Measurements from ENCODE around the gene TMC1. TPM values are rescaled to one million over a fixed set of nuclear protein-coding genes. Genes with fewer than 3 reads are reported as not detected.

TMC1 gene
- total and polyA plus RNA-seq, 2 of the 8 experiments (the other 6 are each of a cell fraction or from before 2014, with no cell fraction given): 0.95 to 0.98 TPM

- TF ChIP-seq EP300 (IDR thresholded peaks at IDR 0.05; ENCODE audit: borderline replicate concordance in 1 of 2, low read depth in 2 of 2, low read length in 2 of 2): peak in 1 of 2 experiments; percentile 7; a peak in 1 of 3 replicates
- TF ChIP-seq SP2 (IDR thresholded peaks at IDR 0.05; ENCODE audit: low read length): no peak
- TF ChIP-seq ATF2 (IDR thresholded peaks at IDR 0.05; ENCODE audit: low read length): no peak
- TF ChIP-seq KDM5A (IDR thresholded peaks at IDR 0.05; ENCODE audit: low read length): no peak
- peak; percentile 77 for TF ChIP-seq ASH2L (IDR thresholded peaks at IDR 0.05; ENCODE audit: low read length)
- TF ChIP-seq SIRT6 (IDR thresholded peaks at IDR 0.05; ENCODE audit: low read length): no peak
- TF ChIP-seq TAF7 (optimal IDR thresholded peaks at IDR 0.05; ENCODE audit: borderline replicate concordance, low read depth, low read length): peak; percentile 10
- TF ChIP-seq POLR2AphosphoS5 (IDR thresholded peaks at IDR 0.05; ENCODE audit: low read depth, low read length): peak; percentile 73; the same call in 1 of the 2 replicates
- TF ChIP-seq JUND (IDR thresholded peaks at IDR 0.05; ENCODE audit: low read length): peak; percentile 83
- no peak for TF ChIP-seq CREB1 (IDR thresholded peaks at IDR 0.05)
- TF ChIP-seq CTBP2 (IDR thresholded peaks at IDR 0.05; ENCODE audit: borderline replicate concordance, insufficient read depth, insufficient read length, low read length): no peak
- TF ChIP-seq E2F6 (IDR thresholded peaks at IDR 0.05): no peak
Measured at GRCh38 chr9:72526901-72527800, 5.7 kb downstream of the TMC1 start (continued).

Data from H1 (cell line).